DMS79 (cell line): ENCODE data around the gene SLC15A5.

Source experiments
- DNase-seq: peaks from one replicate; lab custom pipeline; 2025; lab: John Stamatoyannopoulos, UW

SLC15A5 gene

GRCh38 chr12:16261944-16262475 is 15.5 kb downstream of the SLC15A5 start:
- no peak for DNase-seq

DNA sequence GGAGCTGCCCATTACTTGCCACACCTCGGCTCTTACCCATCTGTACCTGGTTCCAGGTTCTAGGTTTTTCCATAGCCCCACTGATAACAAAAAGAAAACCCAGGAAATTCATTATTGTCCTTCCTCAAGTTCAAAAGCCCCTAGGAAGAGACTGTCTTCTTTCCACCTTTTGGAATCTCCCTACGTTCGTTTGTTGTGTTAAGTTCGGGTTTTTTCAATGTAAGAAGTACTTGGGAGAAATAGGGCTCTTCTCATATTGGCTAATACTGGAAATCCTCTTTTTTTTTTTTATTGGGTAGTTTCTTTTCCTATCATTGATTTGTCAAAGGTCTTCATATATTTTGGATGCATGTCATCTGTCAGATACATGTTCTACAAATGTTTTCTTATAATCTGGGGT is 17.3 kb downstream of the SLC15A5 start:
- DNase-seq: no peak

DNA sequence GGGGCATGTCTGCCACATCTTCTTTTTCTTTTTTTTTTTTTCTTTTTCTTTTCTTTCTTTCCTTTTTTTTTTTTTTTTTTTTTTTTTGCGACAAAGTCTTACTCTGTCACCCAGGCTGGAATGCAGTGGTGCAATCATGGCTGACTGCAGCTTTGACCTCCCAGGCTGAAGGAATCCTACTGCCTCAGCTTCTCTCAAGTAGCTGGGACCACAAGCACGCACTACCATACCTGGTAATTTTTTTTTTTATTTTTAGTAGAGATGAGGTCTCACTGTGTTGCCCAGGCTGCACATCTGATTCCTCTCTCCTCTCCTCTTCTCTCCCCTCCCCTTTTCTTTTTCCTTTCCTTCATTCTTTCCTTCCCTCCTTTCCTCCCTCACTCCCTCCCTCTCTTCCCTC is 18.5 kb downstream of the SLC15A5 start:
- no peak for DNase-seq

DNA sequence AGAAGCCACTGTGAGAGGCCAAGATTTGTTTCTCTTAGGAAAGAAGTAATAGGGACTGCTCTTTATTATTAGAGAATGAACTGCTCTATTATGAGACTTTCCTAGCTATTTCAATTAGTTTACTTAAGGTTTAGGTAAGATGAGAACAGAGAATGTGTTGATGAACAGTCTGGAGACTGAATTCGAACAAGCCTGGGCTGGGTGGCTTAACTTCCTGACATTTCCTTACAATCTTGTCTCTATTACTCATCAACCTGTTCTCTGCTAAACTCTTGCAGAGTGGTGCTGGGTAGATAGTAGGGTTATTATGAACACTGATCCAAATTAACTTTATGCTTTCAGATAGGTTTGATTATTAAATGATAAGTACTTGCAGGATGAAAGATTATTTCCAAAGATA is 31.2 kb downstream of the SLC15A5 start:
- DNase-seq: no peak

DNA sequence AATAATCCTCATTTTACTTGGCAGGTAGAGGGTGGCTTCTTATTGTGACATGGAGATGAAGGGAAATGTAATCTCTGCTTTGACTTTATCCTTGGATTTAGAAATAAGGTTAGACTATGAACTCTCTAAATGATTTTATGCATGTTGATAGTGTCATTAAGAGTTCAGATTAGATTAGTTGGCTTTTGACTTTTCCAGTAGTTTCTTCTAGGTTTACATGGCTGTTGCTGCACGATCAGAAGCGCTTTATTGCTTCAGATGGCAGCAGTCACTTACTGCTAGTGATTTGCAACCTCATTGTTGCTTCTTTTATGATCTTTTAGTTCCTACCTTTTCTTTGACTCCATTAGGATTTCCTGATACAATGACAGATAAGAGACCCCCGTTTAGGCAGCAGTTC is 32.3 kb downstream of the SLC15A5 start:
- no peak for DNase-seq

- no peak for DNase-seq
Measured at GRCh38 chr12:16243487-16244412, 33.7 kb downstream of the SLC15A5 start.

DNA sequence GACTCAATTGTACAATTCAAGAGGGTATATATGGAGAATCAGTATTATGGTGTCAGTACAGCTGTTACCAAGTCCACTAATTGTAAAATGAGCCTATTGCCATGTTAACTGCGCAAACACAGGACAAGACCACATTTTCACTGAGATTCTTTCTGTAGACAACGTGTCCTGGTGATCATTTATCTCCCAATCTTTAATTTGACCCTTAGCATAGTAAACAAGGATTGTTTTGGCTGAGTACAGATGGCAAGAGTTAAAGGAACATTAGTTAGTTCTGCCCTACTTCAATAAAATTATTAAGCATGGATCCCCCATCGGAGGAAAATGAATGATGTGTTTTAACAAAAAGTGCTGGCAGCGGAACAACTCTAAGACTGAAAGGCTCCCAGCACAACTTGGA is 36.1 kb downstream of the SLC15A5 start:
- DNase-seq: no peak

DNA sequence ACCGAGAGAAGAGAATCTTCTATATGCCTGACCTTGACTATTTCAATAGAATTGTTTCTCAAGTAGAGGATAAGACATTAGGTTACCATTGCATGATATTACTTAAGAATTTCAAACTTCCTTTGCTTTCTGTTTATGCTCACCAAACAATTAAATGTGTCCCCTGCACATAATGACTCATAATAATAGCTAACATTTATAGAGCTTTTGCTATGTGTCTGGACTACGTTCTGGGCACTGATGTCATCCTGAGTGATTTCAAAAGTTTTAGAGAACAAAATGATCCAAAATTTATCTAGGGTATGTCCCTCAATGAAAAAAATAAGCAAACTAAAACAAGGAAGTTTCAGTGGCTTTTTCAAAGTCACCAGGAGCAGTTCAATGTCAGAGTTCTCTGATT is 38.8 kb downstream of the SLC15A5 start:
- DNase-seq: no peak

GRCh38 chr12:16229676-16230075 is 47.8 kb downstream of the SLC15A5 start:
- no peak for DNase-seq

DNA sequence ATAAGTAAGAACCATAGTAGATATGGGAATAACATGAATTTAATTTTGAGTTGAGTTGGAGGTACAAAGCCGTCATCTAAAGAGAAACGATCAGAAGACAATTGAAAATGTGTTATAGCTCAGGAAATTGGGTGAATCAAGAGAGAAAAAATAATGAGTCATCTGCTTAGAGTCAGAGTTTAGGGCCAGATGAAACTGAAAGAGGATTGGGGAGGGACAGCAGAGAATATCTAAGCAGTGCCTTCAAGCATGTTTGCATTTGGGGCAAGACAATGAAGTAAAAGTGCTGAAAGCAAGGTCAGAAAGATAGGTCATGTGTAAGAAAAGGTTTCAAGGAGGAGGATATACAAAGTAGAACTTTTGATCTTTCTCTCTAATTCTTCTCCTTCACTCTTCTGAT is 49.4 kb downstream of the SLC15A5 start:
- DNase-seq: no peak

DNA sequence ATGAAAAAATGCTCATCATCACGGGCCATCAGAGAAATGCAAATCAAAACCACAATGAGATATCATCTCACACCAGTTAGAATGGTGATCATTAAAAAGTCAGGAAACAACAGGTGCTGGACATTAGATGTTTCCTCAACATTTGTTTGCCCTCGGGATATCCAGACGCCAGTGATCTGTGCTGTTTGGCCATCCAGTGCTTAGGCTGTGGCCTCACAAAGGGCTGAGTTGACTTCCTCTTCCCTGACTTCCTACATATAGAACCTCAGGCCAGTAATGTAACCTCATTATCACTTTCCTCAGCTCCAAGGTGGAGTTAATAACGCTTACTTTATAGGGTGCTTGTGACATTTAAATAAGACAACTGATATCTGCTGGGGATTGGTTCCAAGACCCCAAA is 51.8 kb downstream of the SLC15A5 start:
- DNase-seq: no peak

GRCh38 chr12:16224196-16224595 is 53.3 kb downstream of the SLC15A5 start:
- no peak for DNase-seq

- no peak for DNase-seq
Measured at GRCh38 chr12:16221776-16222175, 55.7 kb downstream of the SLC15A5 start.

DNA sequence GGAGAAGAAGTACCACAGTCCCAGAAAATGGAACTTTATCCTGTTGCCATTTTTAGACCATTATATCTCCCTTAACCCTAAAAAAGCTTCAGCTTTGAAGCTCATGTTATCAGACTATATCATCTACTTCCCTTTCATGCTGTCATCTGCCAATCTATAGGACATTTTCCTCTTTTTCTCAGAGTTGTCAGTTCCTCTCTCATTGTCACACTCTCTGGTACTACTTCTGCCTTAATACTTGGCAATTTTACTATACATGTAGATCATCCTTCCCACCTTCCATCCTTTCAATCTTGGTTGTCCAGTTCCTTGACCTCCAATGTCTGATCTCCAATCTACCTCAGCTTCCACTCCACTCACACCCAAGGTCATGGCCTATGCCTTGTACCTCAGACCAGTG is 57.4 kb downstream of the SLC15A5 start:
- no peak for DNase-seq

DNA sequence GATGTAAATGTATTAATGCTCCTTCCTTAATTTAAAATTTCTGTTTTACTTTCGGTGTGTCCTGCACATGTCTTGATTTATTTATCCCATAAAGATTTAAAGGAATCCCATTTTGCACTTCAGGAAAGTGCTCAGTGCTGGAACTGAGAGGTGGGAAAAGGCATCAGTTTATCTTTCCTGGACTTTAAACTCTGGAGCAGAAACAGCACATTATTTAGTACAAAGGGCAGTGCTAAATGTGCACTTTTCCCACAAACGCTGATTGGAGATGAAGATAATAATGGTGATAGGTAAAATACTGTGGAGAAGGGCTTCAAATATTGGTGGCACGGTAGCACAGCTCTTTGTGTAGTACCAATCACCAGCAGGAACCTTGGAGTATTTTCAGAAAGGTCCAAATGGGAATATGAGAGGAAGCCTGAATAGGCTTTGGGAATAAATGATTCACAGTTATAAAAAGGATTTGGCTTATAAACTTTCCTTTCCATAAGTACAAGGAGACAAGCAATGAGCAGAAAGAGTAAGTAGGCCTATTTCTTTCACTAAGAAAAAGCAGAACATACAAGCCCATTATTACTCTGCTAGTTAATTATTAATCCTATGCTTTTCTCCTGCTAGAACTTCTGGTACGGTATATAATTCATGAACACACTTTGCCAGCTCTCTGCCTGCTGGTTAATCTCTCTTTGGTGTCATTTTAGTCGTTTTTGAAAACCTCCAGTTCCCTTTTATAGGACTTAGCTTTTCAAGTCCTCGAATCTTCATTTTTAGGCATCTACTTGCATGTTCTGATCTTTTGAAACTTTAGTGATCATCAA is 58.3 kb downstream of the SLC15A5 start:
- no peak for DNase-seq

DNA sequence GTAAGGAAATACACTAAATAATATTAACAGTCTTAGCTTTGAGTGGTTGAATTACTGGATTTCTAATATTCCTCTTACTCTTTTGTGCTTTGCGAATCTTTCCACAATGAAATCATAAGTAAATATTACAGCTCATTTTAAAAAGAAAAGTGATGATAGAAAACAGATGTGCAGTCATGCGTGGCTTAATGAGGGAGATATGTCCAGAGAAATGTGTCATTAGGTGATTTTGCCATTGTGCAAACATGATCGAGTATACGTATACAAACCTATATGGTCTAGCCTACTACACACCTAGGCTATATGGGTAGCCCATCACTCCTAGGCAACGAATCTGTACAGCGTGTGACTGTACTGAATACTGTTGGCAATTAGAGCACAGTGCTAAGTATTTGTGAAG is 59.3 kb downstream of the SLC15A5 start:
- no peak for DNase-seq

DNA sequence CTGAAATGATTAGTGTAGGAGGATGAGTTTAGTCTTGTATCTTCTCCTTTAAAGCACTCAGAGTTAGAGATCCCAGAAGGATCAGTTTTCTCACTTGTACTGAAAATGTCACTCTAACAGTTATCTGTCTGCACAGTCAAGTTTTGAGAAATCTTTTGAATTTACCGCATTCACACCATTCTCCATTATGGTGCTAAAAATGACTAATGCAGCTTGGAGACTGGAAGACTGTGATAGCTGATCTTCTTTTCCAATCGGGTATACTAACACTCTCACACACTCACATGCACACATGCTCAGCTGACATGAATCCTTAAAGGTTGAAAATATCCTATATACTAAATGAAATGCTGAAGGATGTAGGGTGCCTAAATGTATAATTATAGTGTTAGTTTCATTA is 65.8 kb downstream of the SLC15A5 start:
- DNase-seq: no peak

GRCh38 chr12:16198884-16199283 is 78.6 kb downstream of the SLC15A5 start:
- DNase-seq: no peak

GRCh38 chr12:16197600-16197999 is 79.9 kb downstream of the SLC15A5 start:
- DNase-seq: no peak

DNA sequence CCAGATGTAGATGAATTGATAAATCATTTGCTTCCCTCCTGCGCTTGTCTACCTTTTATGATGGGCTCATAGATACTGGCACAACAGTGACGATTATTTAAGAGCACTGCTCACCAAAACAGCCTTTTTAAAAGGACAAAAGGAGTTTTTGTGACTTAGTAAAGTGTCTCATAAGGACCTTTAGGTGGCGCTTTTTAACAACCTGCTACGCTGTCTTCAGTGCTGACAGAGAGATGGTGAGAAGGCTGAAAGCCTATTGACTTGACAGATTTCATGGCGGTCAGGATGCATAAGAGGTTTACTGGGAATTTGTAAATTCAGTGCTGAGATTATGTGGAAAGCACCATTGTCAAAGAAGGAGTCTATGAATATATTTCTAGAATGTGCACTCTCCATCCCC is 87.6 kb downstream of the SLC15A5 start:
- no peak for DNase-seq

GRCh38 chr12:16187660-16188059 is 89.8 kb downstream of the SLC15A5 start:
- no peak for DNase-seq

DNA sequence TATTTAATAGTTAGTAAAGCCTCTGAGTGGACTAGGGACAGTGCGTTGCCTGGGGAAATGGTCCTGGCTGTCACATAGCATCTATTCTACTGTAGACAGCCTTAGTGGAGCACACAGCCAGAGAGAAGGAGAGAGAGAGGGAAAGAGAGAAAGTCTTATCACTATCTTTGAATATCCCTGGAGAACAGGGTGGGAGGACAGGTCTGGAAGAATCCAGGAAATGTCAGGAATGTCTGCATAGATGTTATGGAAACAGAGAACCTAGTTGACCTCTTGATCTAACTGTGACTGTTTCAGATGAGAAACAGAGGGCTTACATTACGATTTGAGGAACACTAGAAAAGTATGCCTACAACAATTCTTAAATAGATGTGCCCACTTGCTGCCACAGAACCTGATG is 92.8 kb downstream of the SLC15A5 start:
- DNase-seq: no peak

GRCh38 chr12:16183541-16183940 is 93.9 kb downstream of the SLC15A5 start:
- DNase-seq: no peak
